Activated T-helper 17 cell treated with anti-CD3 and anti-CD28 coated beads, Interleukin-2, amount 50 U/mL, for 72 hours (primary cell): ENCODE results near the gene HTR7. TPM values are rescaled to one million over a fixed set of nuclear protein-coding genes. Genes with fewer than 3 reads are reported as not detected.

Source experiments
- ATAC-seq: fragments of 150-1000 bp; cut with Tn5 transposase; replicated peaks from 2 replicates; pipeline ENCODE4 v1.10.0; 2021; ENCODE audit warnings: mild to moderate bottlenecking, moderate library complexity
- H3K27ac Mint-ChIP-seq: one replicate; pipeline ENCODE4 v1.8.0; 2022; ENCODE audit warnings: mixed read lengths
- H3K27me3 Mint-ChIP-seq: one replicate; pipeline ENCODE4 v1.8.0; 2022; ENCODE audit warnings: mixed read lengths
- H3K36me3 Mint-ChIP-seq: one replicate; pipeline ENCODE4 v1.8.0; 2022; ENCODE audit warnings: low read depth, mild to moderate bottlenecking, mixed read lengths
- H3K4me1 Mint-ChIP-seq: one replicate; pipeline ENCODE4 v1.8.0; 2022; ENCODE audit warnings: mixed read lengths
- H3K4me3 Mint-ChIP-seq: one replicate; pipeline ENCODE4 v1.8.0; 2022; ENCODE audit warnings: mild to moderate bottlenecking, mixed read lengths
- H3K9me3 Mint-ChIP-seq: one replicate; pipeline ENCODE4 v1.8.0; 2022; ENCODE audit warnings: mixed read lengths
- total RNA-seq, 2 donors: library from RNA; stranded (reverse); gene quantifications; one replicate each; pipeline ENCODE4 v1.2.3, GENCODE V29; 2022

The HTR7 gene
- total RNA-seq, 2 donors from 2014 or later = 0.16 to 0.28 TPM

DNA sequence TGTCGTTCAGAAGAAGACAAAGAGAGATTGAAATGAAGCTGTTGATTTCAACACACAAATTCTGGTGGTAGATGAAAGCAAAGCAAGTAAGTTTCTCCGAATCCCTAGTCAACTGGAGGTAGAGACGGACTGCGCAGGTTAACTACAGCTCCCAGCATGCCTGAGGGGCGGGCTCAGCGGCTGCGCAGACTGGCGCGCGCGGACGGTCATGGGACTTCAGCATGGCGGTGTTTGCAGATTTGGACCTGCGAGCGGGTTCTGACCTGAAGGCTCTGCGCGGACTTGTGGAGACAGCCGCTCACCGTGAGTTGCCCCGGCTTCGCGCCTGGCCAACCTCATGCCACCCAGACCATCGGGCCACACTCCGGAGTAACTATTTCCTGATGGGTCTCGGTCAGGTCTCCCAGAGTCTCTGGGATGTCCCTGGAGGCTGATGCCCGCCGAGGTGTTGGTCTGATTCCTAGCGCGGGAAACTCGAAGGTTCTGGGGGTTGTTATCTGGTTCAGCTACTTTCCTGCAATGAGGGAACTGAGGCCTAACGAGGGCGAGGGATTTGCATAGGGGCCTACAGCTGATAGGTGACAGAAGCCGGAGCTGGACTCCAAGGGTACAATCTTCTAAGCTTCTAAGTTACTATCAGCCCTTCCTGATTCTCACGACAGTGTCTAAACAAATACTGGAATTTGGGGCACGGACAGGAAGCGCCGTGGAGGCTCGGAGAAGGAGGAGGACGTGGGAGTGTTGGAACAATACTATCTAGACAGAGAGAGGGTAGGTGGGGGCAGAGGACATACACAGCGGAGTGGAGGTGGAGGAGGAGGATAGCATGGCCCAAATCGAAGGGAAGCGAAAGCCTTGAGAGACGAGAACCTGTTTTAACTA, 14.2 kb upstream of the HTR7 start, which contains the start of gene RPP30:
TSS of gene RPP30 (plus strand) at position 209 of the 882 bp plus-strand sequence. CDS start at position 222, 13 bp downstream.
- H3K36me3 Mint-ChIP-seq = peaks cover 47% of the 10 kb centered on the region
- peak; percentile 85 for ATAC-seq
- H3K9me3 Mint-ChIP-seq = no peaks in the 10 kb centered on the region
- peaks cover 23% of the 10 kb centered on the region for H3K4me1 Mint-ChIP-seq
- peak within 1 kb of the TSS; percentile 97 for H3K4me3 Mint-ChIP-seq
- H3K27ac Mint-ChIP-seq = peak within 1 kb of the TSS; percentile 99
- peaks cover 19% of the 10 kb centered on the region for H3K27me3 Mint-ChIP-seq

DNA sequence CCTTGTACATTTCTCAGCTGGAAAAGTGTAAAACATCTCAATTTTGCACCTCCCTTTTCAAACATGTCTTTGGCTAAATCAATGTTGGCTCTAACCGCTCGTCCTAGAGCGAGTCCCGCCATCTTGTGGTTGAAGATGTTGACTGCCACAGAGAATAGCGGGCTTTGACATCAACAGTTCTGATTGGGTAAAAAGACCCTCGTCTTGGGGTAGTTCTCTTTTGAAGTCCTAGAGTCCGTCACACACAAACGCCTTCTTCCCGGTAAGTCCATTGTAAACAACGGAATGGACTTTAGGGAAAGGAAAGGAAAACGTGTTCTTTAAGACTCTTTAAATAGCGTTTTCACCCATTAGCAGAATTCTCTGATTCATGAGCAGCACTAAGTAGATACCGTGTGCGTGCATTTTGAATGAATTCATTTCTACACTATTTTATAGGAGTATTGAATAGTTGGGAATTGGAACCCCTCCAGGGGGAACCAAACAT, 13.5 kb upstream of the HTR7 start:
- Mint-ChIP-seq H3K36me3 (peaks cover 40% of the 10 kb centered on the region), H3K9me3 (no peaks in the 10 kb centered on the region), H3K4me3 (peak overlapping the region; percentile 97), H3K27ac (peak overlapping the region; percentile 99), H3K4me1 (peaks cover 19% of the 10 kb centered on the region), H3K27me3 (peaks cover 24% of the 10 kb centered on the region)
- ATAC-seq = peak; percentile 54

DNA sequence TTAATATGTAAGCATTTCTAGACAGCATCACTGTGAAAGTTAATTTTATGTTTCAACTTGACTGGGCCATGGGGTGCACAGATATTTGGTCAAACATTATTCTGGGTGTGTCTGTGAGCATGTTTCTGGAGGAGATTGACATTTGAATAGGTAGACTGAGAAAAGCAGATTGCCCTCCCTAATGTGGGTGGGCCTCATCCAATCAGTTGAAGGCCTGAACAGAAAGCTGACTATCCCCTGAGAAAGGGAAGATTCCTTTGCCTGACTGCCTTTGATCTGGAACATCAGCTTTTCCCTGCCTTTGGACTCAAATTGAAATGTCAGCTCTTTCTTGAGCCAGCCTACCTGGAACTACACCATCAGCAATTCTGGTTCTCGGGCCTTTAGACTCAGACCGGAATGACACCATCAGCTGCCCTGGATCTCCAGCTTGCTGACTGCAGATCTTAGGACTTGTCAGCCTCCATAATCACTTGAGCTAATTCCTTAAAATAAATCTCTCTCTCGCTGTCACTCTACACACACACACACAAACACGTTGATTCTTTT, 8.3 kb upstream of the HTR7 start:
- no peak overlapping the region for H3K4me3 Mint-ChIP-seq
- H3K27ac Mint-ChIP-seq = no peak overlapping the region
- peaks cover 43% of the 10 kb centered on the region for H3K27me3 Mint-ChIP-seq
- peaks cover 7% of the 10 kb centered on the region for H3K4me1 Mint-ChIP-seq
- H3K36me3 Mint-ChIP-seq = no peaks in the 10 kb centered on the region
- H3K9me3 Mint-ChIP-seq = no peaks in the 10 kb centered on the region
- ATAC-seq = no peak

DNA sequence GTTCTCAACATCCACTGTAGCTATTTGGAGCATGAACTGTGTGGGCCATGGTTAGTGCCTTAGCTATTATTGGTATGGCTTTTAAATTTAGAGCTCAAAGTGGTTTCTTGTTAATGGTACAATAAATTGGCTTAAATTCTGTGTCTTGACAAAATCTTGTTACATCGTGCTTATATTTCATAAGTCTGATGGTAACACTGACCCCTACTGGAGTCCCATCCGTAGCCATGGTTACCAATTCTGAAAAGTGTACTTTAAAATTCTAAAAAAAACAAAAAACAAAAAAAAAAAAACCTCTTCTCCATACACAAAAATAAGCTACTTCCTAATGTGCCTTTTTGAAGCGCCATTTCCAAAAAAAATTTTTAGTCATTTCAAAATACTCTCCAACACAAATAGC, 7.6 kb upstream of the HTR7 start:
- no peaks in the 10 kb centered on the region for H3K36me3 Mint-ChIP-seq
- no peaks in the 10 kb centered on the region for H3K9me3 Mint-ChIP-seq
- H3K4me3 Mint-ChIP-seq = no peak overlapping the region
- H3K4me1 Mint-ChIP-seq = peaks cover under 1% of the 10 kb centered on the region
- no peak overlapping the region for H3K27ac Mint-ChIP-seq
- H3K27me3 Mint-ChIP-seq = peaks cover 46% of the 10 kb centered on the region
- ATAC-seq = no peak

DNA sequence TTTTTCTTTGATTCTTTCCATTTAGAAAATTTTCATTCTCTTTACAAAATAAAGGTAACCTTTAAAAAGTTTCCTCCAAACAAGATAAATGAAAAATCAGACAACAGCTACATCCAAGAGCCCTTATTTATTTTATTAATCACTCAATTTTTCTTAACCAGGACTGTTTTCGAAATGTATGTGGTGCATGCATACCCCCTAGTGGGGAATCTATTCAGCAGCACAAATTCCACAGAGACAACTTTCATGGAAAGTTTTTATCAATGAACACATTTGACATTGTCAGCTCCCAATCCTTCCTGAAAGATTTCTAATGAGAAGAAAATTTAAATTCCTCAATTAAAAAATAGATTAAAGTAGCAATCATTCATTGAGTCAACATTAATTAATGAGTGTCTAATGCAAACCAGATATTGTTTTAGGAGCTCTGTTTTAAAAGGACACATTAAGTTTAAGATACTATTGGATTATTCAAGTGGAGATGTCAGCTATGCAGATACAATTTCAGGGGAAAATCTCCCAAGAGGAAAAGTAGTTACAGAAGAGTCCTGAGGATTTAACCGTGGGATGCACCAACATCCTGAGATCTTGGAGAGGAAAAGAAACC, 5.2 kb upstream of the HTR7 start:
- Mint-ChIP-seq H3K4me3 (no peak overlapping the region), H3K36me3 (no peaks in the 10 kb centered on the region), H3K27me3 (peaks cover 35% of the 10 kb centered on the region), H3K27ac (no peak overlapping the region), H3K4me1 (no peaks in the 10 kb centered on the region), H3K9me3 (no peaks in the 10 kb centered on the region)
- ATAC-seq = no peak

DNA sequence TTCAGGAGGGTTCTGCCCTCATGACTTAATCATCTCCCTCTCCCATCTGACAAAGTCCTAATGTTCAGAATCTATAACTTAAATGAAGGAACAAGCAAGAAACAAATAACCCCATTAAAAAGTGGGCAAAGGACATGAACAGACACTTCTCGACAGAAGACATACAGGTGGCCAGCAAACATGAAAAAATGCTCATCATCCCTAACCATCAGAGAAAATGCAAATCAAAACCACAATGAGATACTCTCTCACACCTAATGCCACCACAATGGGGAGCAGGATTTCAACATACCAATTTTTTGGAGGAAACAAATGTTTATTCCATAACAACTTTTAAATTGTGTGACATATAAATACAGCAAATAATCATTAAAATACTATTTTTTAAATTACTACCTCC, 3.0 kb upstream of the HTR7 start:
- Mint-ChIP-seq H3K27me3 (peaks cover 34% of the 10 kb centered on the region), H3K9me3 (no peaks in the 10 kb centered on the region), H3K4me1 (no peaks in the 10 kb centered on the region), H3K27ac (no peak overlapping the region), H3K4me3 (no peak overlapping the region), H3K36me3 (no peaks in the 10 kb centered on the region)
- ATAC-seq = no peak

DNA sequence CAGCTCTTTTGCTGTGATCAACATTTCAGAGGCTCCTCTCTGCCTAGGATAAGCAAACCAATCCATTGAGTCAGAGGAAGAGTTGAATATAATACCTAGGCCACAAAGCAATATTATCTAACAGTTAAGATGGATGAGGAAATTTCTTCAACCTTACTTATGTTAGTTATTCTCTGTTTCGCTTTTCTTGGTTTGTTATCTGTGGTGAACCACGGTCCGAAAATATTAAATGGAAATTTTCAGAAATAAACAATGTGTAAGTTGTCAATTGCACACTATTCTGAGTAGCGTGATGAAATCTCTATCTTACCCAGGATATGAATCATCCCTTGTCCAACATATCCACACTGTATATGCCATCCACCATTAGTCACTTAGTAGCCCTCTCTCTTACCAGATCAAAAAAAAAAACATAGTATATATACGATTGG, 1.5 kb upstream of the HTR7 start:
- H3K9me3 Mint-ChIP-seq = no peaks in the 10 kb centered on the region
- no peaks in the 10 kb centered on the region for H3K36me3 Mint-ChIP-seq
- H3K27me3 Mint-ChIP-seq = peaks cover 47% of the 10 kb centered on the region
- peak overlapping the region; percentile 74 for H3K4me3 Mint-ChIP-seq
- no peaks in the 10 kb centered on the region for H3K4me1 Mint-ChIP-seq
- peak overlapping the region; percentile 0 for H3K27ac Mint-ChIP-seq
- ATAC-seq = peak; percentile 82

DNA sequence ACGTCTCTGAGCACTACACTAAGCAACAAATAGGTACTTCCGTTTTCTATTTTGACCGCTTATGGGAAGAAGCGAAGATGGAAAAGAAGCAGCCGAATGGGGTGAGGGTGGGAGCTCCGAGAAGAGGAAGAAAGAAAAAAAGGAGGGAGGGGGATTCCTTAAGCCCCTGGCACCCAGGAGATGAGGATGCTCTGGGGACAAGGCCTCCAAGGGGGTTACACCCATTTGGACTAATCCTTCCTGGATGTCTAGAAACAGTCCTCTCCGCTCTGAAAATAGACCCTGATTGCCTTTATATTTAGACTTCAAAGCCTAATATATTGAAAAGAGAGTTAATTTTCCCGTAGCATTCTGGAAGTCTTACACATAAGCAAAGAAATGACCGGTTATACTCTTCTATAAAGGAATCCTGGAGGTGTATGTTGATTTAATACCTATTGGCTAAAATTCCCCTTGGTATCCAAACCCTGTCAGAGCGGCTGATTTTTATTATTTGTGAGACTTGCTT, 676 bp upstream of the HTR7 start:
- H3K27ac Mint-ChIP-seq = no peak overlapping the region
- H3K27me3 Mint-ChIP-seq = peaks cover 50% of the 10 kb centered on the region
- ATAC-seq = no peak
- H3K4me1 Mint-ChIP-seq = no peaks in the 10 kb centered on the region
- H3K36me3 Mint-ChIP-seq = no peaks in the 10 kb centered on the region
- H3K9me3 Mint-ChIP-seq = no peaks in the 10 kb centered on the region
- H3K4me3 Mint-ChIP-seq = peak overlapping the region; percentile 74

DNA sequence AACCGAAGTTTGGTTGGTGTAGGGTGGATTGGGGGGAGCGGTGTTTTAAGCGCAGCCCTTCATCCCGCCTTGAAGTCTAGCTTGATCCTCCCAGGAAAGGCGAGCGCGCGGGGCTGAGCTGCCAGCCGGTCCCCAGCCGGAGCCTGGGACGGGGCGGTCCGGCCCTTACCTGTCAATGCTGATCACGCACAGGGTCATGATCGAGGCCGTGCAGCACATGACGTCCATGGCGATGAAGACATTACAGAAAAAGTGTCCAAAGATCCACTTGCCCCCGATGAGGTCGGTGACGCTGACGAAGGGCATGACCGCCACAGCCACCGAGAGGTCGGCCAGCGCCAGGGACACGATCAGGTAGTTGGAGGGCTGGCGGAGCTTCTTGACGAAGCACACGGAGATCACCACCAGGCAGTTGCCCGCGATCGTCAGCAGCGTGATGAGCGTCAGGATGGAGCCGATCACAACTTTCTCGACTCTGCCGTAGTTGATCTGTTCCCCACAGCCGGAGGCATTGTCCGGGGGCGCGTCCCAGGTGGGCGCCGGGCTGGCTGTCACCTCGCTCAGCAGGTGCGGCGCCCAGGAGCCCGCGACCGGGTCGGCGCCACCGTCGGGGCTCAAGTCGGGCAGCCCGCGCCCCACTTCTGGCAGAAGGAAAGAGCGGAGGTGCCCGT, 740 bp downstream of the HTR7 start:
- Mint-ChIP-seq H3K9me3 (no peaks in the 10 kb centered on the region), H3K36me3 (no peaks in the 10 kb centered on the region), H3K4me1 (no peaks in the 10 kb centered on the region), H3K27ac (no peak overlapping the region), H3K27me3 (peaks cover 48% of the 10 kb centered on the region), H3K4me3 (peak overlapping the region; percentile 83)
- peak; percentile 12 for ATAC-seq

DNA sequence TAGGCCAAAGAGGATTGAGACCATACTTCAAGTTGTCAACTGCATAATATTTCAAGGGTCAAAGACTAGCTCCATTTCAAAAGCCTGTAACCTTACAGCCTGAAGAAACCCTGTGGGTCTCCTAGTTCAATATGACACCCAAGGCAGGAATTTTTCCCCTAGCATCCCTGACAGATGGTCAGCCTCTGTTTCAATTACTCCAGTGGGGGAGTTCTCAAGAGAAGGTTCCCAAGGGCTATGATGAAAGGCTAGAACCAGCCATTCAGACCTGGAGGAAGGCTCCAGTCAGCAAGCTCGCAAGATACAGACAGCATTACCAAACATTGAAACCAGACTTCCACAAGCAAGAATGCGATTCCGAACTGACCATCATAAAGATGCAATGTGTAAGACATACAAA, 1.6 kb downstream of the HTR7 start:
- Mint-ChIP-seq H3K9me3 (no peaks in the 10 kb centered on the region), H3K27ac (no peak overlapping the region), H3K4me1 (no peaks in the 10 kb centered on the region), H3K27me3 (peaks cover 49% of the 10 kb centered on the region), H3K36me3 (no peaks in the 10 kb centered on the region), H3K4me3 (peak overlapping the region; percentile 83)
- ATAC-seq = no peak

DNA sequence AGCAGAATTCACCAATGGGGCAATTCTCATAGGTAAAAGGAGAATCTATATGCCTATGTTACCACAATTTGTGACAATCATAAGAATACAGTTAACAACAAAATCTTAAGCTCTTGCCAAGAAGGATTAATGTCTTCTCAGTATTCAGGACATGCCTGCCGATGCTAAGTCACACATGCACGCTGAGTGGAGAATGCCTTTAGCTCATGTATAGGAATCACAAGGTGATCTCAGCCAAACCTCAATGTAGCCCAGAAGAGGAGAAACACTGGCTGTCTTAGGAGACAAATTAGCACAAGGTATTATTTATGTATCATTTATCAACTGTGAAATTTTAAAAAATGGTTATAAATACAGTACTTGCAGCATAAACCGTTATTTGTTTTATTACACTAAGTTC, 2.7 kb downstream of the HTR7 start:
- peaks cover 51% of the 10 kb centered on the region for H3K27me3 Mint-ChIP-seq
- no peak for ATAC-seq
- no peak overlapping the region for H3K27ac Mint-ChIP-seq
- H3K36me3 Mint-ChIP-seq = peaks cover 6% of the 10 kb centered on the region
- H3K4me1 Mint-ChIP-seq = peaks cover 7% of the 10 kb centered on the region
- no peak overlapping the region for H3K4me3 Mint-ChIP-seq
- peaks cover 6% of the 10 kb centered on the region for H3K9me3 Mint-ChIP-seq

DNA sequence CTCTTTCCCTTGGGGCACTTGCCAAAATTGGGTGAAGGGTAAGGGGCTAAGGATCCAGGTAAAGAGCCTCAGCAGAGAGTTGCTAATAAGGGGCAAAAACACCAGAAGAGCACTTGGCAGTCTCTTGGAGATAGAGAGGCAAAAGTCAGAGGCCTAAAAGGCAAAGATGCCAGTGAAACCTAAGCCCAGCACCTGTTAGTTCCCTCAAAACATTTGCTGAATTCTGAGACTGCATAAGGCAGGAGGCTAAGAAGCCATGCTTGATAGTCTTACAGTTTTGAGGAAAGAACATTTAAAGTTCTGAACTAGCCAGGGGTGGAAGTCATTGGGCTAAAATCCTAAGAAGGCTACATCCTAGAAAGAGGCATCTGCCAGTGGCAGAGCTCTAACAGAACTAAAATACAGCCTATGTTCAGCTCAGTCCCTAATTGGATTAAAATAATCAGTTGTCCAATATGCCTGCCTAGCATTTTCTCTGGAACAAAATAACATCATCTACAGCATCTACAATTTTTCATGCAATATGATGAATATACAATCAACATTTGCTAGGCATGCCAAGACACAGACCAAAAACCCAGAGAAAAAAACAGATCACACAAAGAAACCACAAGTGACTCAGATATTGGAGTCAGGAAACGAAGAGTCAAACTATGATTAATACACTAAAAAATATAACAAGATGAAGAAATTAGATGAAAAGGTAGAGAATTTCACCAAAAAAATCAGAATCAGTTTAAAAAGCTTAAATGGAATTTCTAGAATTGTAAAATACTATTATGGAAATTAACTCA, 7.7 kb downstream of the HTR7 start:
- H3K36me3 Mint-ChIP-seq = peaks cover 6% of the 10 kb centered on the region
- peaks cover 7% of the 10 kb centered on the region for H3K4me1 Mint-ChIP-seq
- H3K4me3 Mint-ChIP-seq = no peak overlapping the region
- no peak overlapping the region for H3K27ac Mint-ChIP-seq
- H3K27me3 Mint-ChIP-seq = peaks cover 34% of the 10 kb centered on the region
- peak; percentile 68 for ATAC-seq
- H3K9me3 Mint-ChIP-seq = peaks cover 6% of the 10 kb centered on the region

DNA sequence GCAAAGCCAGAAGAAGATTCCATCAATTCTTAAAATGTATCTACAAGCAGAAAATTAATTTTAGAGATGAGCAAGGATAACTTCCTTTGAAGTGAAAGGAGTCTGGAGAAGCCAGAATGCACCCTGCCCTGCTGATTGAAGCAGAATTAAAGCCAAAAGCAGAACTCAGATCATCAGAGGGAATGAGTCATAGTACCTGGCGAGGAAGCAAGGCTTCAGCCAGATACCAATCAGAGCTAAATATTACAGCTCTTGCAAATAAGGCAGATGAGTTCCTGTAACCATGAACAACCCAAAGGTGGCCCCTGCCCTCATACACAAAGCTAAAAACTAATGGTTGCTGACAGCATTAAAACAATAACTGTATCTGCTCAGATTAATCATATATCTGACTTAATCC, 10.4 kb downstream of the HTR7 start:
- Mint-ChIP-seq H3K9me3 (peaks cover 6% of the 10 kb centered on the region), H3K27ac (no peak overlapping the region), H3K4me3 (no peak overlapping the region), H3K4me1 (peaks cover 7% of the 10 kb centered on the region), H3K27me3 (peaks cover 28% of the 10 kb centered on the region), H3K36me3 (peaks cover 6% of the 10 kb centered on the region)
- ATAC-seq = peak; percentile 52
